Liver (tissue), 2 donors: ENCODE data around the gene SLCO4A1.

Experiments
- CTCF ChIP-seq: fragments of 150-350 bp; IDR thresholded peaks from 2 replicates; pipeline ENCODE4 v1.5.1; 2017; ENCODE audit warnings: improper control_type of control experiment, low read depth, low read length; ENCODE audit not compliant: missing input control
- MAX ChIP-seq: IDR thresholded peaks from 2 replicates; pipeline ENCODE4 v1.6.1; 2016; ENCODE audit warnings: antibody characterized with exemption
- REST ChIP-seq: IDR thresholded peaks from 2 replicates; pipeline ENCODE4 v1.6.1; 2016; ENCODE audit warnings: antibody characterized with exemption, mild to moderate bottlenecking
- ZBTB33 ChIP-seq: IDR thresholded peaks from 2 replicates; pipeline ENCODE4 v1.6.1; 2016; ENCODE audit warnings: antibody characterized with exemption
- donor health status: healthy.

GRCh38 chr20:62643521-62644043, 1.3 kb downstream of the SLCO4A1 start:
- TF ChIP-seq MAX, result no peak
- no peak for TF ChIP-seq CTCF
- no peak for TF ChIP-seq REST
- no peak for TF ChIP-seq ZBTB33
